Measurements from ENCODE around the gene RAC3. TPM values are rescaled to one million over a fixed set of nuclear protein-coding genes. Genes with fewer than 3 reads are reported as not detected.

The RAC3 gene
- total and polyA plus RNA-seq, 2 experiments from 2014 or later: 5.5 to 11.8 TPM

GRCh38 chr17:82080048-82080788 lies 48.7 kb downstream of the RAC3 start:
- Histone ChIP-seq H3K27me3 (no peaks in the 10 kb centered on the region), H3K9me2 (replicated peaks; ENCODE audit: insufficient read depth) (no peaks in the 10 kb centered on the region), H3K4me1 (ENCODE audit: insufficient read depth) (no peaks in the 10 kb centered on the region), H3K36me3 (replicated peaks; ENCODE audit: insufficient read depth, low read depth) (no peaks in the 10 kb centered on the region), H3K9me3 (ENCODE audit: low read depth) (no peaks in the 10 kb centered on the region), H2AFZ (no peak overlapping the region), H4K20me1 (ENCODE audit: insufficient read depth, poor library complexity, severe bottlenecking) (peaks cover 3% of the 10 kb centered on the region), H3K79me2 (no peaks in the 10 kb centered on the region), H3K4me2 (no peak overlapping the region), H3K4me3 (no peak overlapping the region), H3K27ac (no peak overlapping the region)
- WGBS (ENCODE audit: low lambda C conversion rate, missing lambda C conversion rate): 93% methylated on average over 35 of the region's 36 CpGs
- TF ChIP-seq EZH2 (IDR thresholded peaks at IDR 0.05; ENCODE audit: borderline replicate concordance): no peak
- TF ChIP-seq CTCF (IDR thresholded peaks at IDR 0.05; ENCODE audit: poor library complexity): no peak
- no peak for TF ChIP-seq EZH2phosphoT487 (IDR thresholded peaks at IDR 0.05; ENCODE audit: low read depth, severe bottlenecking, unreplicated experiment)
- DNase-seq (ENCODE audit: low spot score): no peak

- Histone ChIP-seq H3K79me2 (no peaks in the 10 kb centered on the region), H3K4me3 (no peak overlapping the region), H4K20me1 (ENCODE audit: insufficient read depth, poor library complexity, severe bottlenecking) (peaks cover 3% of the 10 kb centered on the region), H3K9me3 (ENCODE audit: low read depth) (no peaks in the 10 kb centered on the region), H3K4me2 (no peak overlapping the region), H3K9me2 (replicated peaks; ENCODE audit: insufficient read depth) (no peaks in the 10 kb centered on the region), H3K36me3 (replicated peaks; ENCODE audit: insufficient read depth, low read depth) (no peaks in the 10 kb centered on the region), H3K4me1 (ENCODE audit: insufficient read depth) (no peaks in the 10 kb centered on the region), H2AFZ (no peak overlapping the region), H3K27me3 (no peaks in the 10 kb centered on the region), H3K27ac (no peak overlapping the region)
- 96% methylated on average over 41 of the region's 44 CpGs for WGBS (ENCODE audit: low lambda C conversion rate, missing lambda C conversion rate)
- TF ChIP-seq CTCF (IDR thresholded peaks at IDR 0.05; ENCODE audit: poor library complexity): no peak
- no peak for TF ChIP-seq EZH2 (IDR thresholded peaks at IDR 0.05; ENCODE audit: borderline replicate concordance)
- no peak for TF ChIP-seq EZH2phosphoT487 (IDR thresholded peaks at IDR 0.05; ENCODE audit: low read depth, severe bottlenecking, unreplicated experiment)
- DNase-seq (ENCODE audit: low spot score): no peak
These were observed 49.4 kb downstream of the RAC3 start for GRCh38 chr17:82080789-82081464.

GRCh38 chr17:82081546-82081945 lies 50.1 kb downstream of the RAC3 start:
- peaks cover 3% of the 10 kb centered on the region for H4K20me1 ChIP-seq (ENCODE audit: insufficient read depth, poor library complexity, severe bottlenecking)
- H3K4me3 ChIP-seq: no peak overlapping the region
- H3K4me2 ChIP-seq: no peak overlapping the region
- TF ChIP-seq EZH2 (IDR thresholded peaks at IDR 0.05; ENCODE audit: borderline replicate concordance): no peak
- no peak for TF ChIP-seq CTCF (IDR thresholded peaks at IDR 0.05; ENCODE audit: poor library complexity)
- no peak for TF ChIP-seq EZH2phosphoT487 (IDR thresholded peaks at IDR 0.05; ENCODE audit: low read depth, severe bottlenecking, unreplicated experiment)
- WGBS (ENCODE audit: low lambda C conversion rate, missing lambda C conversion rate): 96% methylated on average over 15 of the region's 20 CpGs
- H3K27ac ChIP-seq: no peak overlapping the region
- no peaks in the 10 kb centered on the region for H3K4me1 ChIP-seq (ENCODE audit: insufficient read depth)
- no peaks in the 10 kb centered on the region for H3K9me2 ChIP-seq (replicated peaks; ENCODE audit: insufficient read depth)
- H3K36me3 ChIP-seq (replicated peaks; ENCODE audit: insufficient read depth, low read depth): no peaks in the 10 kb centered on the region
- no peak overlapping the region for H2AFZ ChIP-seq
- no peaks in the 10 kb centered on the region for H3K79me2 ChIP-seq
- DNase-seq (ENCODE audit: low spot score): no peak
- H3K27me3 ChIP-seq: no peaks in the 10 kb centered on the region
- H3K9me3 ChIP-seq (ENCODE audit: low read depth): no peaks in the 10 kb centered on the region
